ENCODE data around the gene CLIC6.
"Not testable (repeated sequence)": the region's sequence is repeated elsewhere in the genome, so short reads cannot be mapped to it uniquely, and the experiment has no call there.

The CLIC6 gene

DNA sequence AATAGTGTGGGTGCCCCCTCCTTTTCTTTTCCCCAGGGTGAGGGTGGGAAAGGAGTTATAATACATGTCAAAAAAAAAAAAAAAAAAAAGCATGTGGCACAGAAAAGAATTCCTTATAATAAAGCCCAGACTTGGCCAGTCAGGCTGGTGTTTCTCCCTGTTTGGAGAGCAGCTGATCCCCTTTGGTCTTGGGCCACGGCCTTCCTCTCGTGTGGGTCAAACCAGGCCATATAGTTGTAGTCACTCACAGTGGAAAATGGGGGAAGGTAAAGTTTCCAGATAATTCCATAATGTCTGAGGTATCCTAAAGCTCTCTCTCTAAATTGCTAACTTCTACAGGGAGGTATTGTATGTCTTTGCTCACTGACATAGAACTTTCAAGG, 22.0 kb downstream of the CLIC6 start:
- in situ Hi-C loops (cut with MboI; ENCODE audit: low sequenced_read_pairs) = no loop called here

DNA sequence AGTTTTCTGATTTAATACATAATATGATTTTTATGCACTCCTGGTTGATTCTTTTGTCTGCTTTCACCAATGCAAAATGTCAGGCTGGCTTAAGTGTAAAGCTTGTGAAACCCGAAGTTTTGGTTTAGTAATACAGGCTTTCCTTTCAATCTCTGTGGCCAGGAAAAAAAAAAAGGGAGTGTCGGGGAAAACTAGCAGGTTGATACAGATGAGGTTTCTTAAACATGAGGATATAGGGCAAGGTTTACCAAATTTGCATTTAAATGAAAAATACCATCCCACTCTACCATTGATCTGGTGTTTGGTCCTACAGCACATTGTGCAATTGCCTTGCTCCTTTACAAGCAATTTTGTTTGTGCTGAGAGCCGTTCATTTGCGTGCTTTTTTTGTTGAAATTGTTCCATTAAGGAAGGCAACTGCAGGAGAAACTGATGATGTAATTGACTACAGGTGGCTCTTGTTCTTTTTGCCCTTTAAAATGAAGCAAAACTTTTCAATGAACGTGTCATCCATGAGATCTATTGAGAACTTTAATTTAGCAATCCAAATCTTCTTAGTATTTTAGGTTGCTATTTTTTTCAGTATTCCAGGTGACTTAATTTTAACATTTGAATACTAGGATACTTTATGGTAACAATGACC, 22.7 kb downstream of the CLIC6 start:
- in situ Hi-C loops (cut with MboI; ENCODE audit: low sequenced_read_pairs) = no loop called here

DNA sequence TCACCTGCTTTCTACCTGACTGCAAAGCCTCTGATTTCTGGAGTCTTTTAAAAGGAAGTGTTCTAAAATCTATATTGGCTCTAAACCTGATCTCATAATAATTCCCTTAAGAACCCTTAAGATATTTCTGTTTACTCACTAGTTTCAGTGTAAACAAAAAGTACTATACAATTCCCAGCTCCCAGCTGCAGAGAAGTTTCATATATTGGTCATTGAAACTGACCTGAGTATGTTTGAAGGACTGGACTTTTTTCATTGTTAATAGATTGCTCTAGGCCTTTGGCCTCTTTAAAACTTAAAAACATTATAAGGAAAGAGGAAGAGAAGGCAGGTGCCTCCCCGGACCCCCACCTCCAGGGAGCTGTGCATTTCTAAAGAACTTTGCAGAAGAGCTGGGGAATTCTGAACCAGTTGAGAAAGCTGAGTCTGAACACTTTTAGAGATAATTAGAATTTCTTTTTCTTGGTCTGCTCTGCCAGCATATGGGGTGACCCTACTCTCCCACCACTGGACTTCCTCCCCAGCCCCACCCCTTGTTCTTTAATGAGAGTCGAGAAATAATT, 23.7 kb downstream of the CLIC6 start:
- in situ Hi-C loops (cut with MboI; ENCODE audit: low sequenced_read_pairs) = no loop called here

DNA sequence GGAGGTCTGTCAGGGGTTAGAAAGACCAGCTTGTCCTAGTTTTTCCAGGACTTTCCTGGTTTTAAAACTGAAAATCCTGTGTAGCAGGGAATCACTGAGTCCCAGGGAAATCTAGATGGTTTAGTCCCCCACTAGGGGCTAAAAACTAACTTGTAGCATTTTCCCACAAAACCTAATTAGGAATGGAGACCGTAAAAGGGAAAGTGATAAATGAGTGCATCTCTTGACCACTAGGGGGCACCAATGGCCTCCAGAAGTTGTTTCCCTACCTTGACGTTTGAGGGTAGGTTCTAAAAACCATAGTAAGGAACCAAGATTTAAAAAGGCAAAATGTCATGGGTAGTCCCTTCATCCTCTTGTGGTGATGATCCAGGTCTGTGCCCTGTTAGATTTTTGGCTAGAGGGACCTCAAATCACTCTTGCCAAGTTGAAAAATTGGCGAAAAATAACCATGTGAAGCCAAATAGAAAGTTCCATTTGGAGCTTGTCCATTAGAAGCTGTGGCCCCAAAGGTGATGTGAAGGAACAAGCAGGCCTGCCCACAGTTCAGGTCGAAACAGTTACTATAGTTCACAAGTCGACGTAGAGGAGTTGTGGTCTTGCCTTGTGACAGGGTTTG, 24.5 kb downstream of the CLIC6 start:
- in situ Hi-C loops (cut with MboI; ENCODE audit: low sequenced_read_pairs) = no loop called here

DNA sequence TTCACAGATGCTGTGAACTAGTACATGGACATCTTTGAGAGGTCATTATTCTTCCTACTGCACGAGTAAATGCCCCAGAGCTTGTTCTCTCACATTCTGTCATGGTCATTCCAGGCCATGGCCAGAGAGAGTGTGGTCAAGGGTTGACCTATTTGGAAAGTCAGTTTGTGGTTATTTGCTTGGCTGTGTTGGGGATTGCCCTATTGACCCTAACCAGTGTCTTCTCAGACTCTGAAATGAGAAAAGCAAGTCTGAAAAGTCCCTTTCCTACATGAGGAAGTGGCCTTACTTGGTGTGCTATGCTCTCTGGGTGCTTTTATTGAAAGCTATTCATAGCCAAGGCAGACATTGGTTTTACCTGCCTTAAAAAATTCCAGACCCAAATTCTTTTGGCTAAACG, 26.6 kb downstream of the CLIC6 start:
- in situ Hi-C loops (cut with MboI; ENCODE audit: low sequenced_read_pairs) = no loop called here

DNA sequence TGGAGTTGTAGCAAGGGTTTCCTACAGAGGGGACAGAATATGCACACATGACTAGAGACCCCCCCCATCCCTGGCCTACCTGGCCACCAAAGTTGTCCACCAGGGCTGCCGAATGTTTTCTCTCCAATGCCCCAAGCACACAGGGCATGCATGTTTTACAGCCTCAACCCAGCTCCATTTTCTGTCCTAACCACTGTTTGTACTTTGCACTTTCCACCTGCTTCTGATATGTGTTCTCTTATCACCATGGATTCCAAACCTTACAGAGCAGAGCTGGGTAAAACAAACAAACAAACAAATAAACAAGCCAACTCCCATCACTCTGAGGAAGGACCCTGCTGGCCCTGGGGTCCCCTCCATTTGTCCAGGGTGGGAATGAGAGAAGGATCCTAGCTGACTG, 27.3 kb downstream of the CLIC6 start:
- in situ Hi-C loops (cut with MboI; ENCODE audit: low sequenced_read_pairs) = no loop called here

DNA sequence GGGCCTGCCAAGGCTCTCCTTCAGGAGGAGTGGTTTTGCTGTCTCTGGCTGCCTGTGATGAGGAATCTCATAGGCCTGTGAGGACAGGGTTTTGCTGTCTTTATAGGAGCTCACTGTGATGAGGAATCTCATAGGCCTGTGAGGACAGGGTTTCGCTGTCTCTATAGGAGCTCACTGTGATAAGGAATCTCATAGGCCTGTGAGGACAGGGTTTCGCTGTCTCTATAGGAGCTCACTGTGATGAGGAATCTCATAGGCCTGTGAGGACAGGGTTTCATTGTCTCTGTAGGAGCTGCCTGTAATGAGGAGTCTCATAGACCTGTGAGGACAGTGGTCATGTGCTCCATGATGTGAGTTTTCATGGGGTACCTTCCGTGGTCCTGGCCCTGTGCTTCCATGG, 29.0 kb downstream of the CLIC6 start:
- in situ Hi-C loops (cut with MboI; ENCODE audit: low sequenced_read_pairs) = no loop called here

DNA sequence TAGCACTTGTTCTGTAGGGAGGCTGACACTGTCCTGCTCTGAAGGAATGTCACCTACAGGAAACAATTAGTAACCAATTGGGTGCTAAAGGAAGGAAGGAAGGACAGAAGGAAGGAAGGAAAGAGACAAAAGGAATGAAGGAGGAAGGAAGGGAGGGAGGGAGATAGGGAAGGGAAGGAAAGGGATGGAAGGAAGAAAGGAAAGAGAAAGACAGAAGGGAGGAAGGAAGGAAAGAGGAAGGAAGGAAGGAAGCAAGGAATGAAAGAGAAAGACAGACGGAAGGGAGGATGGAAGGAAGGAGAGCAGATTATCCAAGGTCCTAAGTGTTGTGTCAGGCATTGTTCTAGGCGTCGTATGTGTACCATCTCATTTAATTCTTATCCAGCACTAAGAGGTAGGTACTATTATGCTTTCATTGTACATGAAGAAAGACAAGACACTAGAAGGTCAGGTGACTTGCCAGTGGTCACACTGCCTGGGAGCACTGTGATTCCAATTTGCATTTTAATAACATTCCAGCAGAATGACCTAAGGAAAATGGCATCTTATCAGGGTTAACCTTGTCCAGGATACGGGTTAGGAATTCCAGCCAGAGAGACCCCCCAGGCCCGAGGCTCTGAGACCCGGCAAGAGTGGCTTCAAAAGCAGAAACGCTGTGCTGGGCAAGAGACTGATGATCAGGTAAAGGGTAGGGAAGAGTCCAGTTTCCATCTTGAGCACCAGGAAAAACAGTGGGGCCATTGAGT, 29.6 kb downstream of the CLIC6 start:
- in situ Hi-C loops (cut with MboI; ENCODE audit: low sequenced_read_pairs) = no loop called here

DNA sequence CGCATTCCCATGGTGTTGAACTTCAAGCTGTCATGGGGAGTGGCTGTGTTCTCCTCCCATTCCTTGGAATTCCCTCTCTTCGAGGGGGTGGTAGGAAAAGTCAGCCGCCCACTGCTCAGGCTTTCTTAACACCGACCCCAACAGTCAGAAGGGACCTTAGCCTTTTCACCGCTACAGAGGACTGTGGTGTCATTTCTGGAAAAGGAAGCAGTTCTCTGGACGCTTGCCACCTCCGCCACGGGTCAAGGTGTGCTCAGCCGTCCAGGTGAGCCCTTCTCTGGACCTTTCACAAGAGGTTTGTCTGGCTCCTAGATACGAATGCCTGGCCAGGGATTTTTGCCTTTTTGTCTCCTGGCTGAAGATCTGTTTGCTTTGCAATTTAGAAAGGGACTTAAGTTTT, 31.8 kb downstream of the CLIC6 start:
- in situ Hi-C loops (cut with MboI; ENCODE audit: low sequenced_read_pairs) = no loop called here

DNA sequence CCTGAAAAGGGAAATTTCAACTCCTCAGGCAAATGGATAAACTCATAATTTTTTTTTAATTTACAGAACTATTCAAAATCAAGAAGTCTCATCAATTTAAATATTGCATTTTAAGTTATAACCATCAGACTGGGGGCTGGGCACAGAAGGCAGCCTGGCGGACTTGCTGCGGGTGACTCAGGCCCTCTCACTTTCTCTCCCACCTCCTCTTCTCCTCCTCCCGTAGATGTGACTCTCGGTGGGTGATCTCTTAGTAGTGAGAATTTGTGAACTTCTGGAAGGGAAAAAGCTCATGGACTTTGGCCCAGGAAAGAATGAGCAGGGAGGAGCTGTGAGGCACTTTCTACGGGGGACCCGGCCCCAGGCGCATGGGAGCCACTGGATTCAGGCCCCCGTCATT, 32.9 kb downstream of the CLIC6 start:
- in situ Hi-C loops (cut with MboI; ENCODE audit: low sequenced_read_pairs) = no loop called here

DNA sequence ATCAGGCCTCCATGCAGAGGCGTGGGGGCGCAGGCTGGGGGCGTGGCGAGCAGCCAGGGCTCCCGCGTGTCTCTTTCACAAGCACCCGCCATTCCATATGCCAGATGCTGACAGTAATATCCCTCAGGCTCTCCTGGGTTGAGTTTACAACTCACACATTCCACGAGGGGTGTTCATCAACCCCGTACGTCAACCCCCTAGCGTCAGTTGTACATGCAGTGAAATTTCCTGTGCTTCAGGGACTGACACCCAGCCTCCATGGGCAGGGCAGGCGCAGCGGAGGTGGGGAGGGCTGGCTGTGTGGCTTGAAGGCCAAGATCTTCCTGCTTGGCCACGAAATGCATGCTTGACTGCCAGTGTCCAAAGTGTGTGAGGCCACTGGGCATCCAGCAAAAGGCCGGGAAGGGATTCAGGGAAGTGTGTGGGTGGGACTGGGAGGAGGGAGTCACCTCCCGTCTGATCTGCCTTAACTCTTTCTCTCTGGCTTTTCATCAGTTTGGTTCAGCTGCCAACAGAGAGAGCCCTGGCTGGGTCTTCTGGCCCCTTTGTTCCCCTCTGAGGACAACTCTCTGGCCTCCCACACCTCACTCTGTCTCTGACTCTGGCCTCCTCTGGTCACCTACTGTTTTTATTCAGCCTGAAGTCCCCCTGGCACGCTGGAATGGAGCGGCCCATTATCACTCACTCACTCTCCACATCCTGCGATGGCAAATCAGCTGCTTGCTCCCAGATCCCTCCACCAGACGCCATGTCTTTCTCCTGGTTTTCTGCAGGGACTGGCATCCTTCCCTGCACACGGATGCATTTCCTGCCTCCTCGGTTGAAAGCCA, 33.8 kb downstream of the CLIC6 start:
- in situ Hi-C loops (cut with MboI; ENCODE audit: low sequenced_read_pairs) = no loop called here

DNA sequence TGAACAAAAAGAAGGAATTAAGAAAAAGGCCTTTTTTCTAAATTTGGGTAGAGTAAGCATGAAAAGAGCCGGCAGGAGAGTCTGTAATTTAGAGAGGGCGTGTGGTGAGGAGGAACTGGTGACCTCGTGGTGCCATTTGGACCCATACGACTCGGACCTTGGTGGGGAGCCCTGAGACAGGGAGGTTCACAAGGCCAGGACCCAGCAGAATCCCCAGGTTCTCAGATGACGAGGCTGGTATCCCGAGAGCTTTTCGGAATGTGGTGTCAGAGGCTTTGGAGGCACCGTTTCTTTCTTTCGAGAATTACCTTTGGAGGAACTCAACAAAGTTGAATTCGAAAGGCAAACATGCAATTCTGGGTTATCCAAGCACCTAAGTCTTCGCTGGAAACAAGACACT, 34.8 kb downstream of the CLIC6 start:
- in situ Hi-C loops (cut with MboI; ENCODE audit: low sequenced_read_pairs) = no loop called here

DNA sequence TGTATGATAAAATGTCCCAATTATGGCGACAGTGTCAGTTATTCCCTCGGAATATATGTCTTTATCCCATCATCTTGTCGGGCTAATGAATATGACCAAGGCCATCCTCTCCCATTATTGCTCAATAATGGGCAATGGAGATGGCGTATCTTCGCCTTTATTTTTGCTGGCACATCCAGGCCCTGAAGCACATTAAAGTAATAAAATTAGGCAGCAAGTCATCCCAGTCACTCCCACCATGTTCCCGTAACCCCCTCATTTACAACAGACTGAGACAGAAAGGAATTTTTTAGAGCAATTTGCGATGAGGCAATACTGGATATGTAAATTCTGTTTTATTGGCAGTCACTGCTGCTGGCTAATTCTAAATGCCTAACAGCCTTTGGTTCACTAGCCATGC, 35.3 kb downstream of the CLIC6 start:
- in situ Hi-C loops (cut with MboI; ENCODE audit: low sequenced_read_pairs) = no loop called here

DNA sequence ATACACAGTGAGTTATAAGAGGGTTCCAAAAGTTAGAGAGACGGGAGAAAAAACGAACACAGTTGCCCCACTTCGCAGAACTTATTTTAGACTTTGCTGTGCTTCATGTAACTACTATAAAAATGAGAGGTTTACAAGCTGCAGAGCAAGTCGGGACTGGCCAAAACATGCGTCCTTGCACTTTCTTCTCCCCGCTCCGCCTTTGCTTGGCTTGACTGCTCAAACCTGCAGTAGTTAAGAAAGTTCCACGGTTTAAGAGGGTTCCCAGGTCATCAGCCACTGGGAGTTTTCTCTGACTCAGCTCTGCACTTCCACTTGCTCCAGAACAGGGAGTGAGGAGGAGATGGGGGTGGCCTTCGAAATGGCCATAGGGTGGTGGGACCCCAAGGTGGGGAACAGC, 36.2 kb downstream of the CLIC6 start:
- in situ Hi-C loops (cut with MboI; ENCODE audit: low sequenced_read_pairs) = no loop called here

DNA sequence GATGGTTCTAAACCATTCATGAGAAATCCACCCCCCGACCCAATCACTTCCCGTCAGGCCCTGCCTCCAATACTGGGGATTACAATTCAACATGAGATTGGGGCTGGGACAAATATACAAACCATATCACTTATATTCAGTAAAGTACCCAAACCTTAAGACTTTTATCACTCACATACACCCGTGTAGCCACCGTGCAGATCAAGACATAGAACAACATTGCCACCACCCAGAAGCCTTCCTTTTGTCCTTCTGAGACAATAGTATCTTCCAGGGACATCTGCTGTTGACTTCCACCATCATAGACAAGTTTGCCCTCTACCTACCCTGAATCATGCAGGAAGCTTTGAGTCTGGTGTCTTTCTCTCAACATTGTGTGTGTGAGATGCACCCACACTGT, 37.5 kb downstream of the CLIC6 start:
- in situ Hi-C loops (cut with MboI; ENCODE audit: low sequenced_read_pairs) = no loop called here

DNA sequence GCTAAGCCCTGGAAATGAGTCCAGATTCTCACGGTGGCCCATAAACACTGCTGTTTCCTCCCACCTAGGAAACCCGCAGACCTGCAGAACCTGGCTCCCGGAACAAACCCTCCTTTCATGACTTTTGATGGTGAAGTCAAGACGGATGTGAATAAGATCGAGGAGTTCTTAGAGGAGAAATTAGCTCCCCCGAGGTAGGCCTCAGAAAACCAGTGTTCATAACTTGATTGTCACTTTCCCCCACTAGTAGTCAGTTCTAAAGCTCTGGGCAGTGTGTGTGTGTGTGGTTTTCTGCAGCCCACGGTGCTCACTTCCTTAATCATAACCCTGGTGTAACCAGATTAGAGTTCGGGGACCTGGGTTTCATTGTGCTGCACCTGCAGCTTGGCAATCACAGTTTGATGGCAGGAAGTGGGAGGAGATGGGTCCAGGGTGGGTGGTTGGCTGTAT, 39.1 kb downstream of the CLIC6 start:
- in situ Hi-C loops (cut with MboI; ENCODE audit: low sequenced_read_pairs) = no loop called here

DNA sequence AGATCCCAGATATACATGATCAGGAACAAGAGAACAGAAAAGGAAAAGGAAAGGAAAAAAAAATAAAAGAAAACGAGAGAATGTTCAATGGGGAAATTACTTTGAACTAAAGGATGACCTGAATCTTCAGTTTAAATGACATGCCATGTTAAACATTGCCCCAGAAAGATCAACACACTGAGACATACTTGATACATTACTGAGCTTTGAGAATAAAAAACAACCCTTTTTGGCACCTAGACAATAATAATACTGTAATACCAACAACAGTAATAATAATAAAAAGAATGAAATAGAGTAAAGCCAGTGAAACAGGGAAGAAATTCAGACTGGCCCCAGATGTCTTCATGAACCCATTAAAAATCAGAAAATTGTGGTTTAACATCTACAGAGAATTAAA, 44.8 kb downstream of the CLIC6 start:
- in situ Hi-C loops (cut with MboI; ENCODE audit: low sequenced_read_pairs) = no loop called here

DNA sequence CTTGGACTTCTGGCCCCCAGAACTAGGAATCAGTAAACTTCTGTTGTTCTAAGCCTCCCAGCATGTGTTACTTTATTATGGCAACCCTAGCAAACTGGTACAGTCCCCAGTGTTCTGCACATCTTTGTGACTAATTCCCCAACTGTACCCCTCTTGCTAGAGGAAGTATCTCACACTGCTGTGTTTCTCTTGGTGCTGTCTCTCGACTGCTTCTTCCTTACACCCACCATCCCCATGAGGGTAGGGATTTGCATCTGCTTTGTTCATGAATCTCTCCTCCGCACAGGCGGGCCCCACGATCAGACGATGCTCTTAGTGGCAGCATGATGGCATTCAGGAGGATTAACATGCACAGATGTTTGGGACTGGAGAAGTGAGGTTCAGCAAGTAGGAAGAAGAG, 46.7 kb downstream of the CLIC6 start:
- in situ Hi-C loops (cut with MboI; ENCODE audit: low sequenced_read_pairs) = no loop called here

DNA sequence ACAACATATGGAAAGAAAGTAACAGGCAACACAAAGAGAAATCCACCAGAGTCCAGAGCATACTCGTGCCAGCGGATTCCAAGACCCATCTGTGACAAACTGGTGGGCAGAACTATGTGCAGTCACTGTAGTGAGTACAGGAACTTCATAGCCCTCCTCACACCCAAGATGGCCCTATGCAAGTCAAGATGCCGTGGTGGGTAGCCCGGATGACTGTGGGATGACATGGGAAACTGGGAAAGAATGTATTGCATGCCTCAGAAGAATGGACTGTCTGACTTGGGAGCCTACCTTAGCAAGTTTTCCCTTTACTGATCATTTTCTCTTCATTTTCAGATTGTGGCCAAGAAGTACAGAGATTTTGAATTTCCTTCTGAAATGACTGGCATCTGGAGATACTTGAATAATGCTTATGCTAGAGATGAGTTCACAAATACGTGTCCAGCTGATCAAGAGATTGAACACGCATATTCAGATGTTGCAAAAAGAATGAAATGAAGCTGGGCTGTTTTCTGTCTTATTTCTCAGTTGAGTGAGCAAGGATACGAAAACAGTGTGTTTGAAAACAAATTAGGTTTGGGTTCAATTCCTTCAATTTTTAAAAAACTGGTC, 47.3 kb downstream of the CLIC6 start:
- in situ Hi-C loops (cut with MboI; ENCODE audit: low sequenced_read_pairs) = no loop called here

DNA sequence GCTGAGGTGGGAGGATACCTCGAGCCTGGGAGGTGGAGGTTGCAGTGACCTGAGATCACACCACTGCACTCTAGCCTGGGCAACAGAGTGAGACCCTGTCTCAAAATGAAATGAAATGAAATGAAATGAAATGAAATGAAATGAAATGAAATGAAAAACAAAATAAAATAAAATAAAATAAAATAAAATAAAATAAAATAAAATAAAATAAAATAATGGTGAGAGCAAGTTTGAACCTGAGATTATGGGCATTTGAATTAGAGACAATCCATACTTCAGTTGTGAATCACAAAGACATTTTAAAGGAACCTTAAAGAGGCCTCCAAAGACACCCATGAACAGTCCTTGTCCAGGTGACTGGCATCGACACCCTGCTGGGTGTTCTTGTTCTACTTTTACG, 49.7 kb downstream of the CLIC6 start:
- in situ Hi-C loops (cut with MboI; ENCODE audit: low sequenced_read_pairs) = not testable (repeated sequence)

Measured in HL-60/S4 treated with retinoic acid at 250 ng/mL for 4 days and 3 days (cell line).